Naive thymus-derived CD4-positive, alpha-beta T cell (primary cell): ENCODE data around the gene TPD52L2. TPM values are rescaled to one million over a fixed set of nuclear protein-coding genes. Genes with fewer than 3 reads are reported as not detected.

Source experiments
- ATAC-seq: fragments of 150-1000 bp; cut with Tn5 transposase; 2 replicates; pipeline ENCODE4 v1.10.0; 2021; ENCODE audit warnings: mild to moderate bottlenecking, moderate library complexity
- CTCF ChIA-PET: fragments of 350-600 bp; sonication (Branson Sonifier 250); formaldehyde crosslinking; loops from one replicate; lab custom pipeline; 2021; ENCODE audit warnings: antibody characterized with exemption; lab: Charles Lee
- POLR2A ChIA-PET: fragments of 350-600 bp; sonication (Branson Sonifier 250); formaldehyde crosslinking; loops from one replicate; lab custom pipeline; 2021; ENCODE audit warnings: antibody characterized with exemption, inconsistent platforms; lab: Charles Lee
- DNase-seq, 9 donors: peaks; one replicate each; pipeline versions ENCODE4 v3.0.0 to v3.0.0-alpha.2; 2020 to 2022; ENCODE audit warnings: mixed read lengths in 1 of 9
- H3K27ac ChIP-seq: one replicate; pipeline ENCODE4 v1.7.0; 2013; ENCODE audit warnings: mild to moderate bottlenecking, low read depth, low read length, moderate library complexity
- H3K27me3 ChIP-seq, 2 donors: one replicate each; pipeline ENCODE4 v1.7.0; 2013; ENCODE audit warnings: low read length in 2 of 2, mild to moderate bottlenecking in 2 of 2, moderate library complexity in 2 of 2; ENCODE audit not compliant: control insufficient read depth in 2 of 2, insufficient read depth in 2 of 2
- H3K36me3 ChIP-seq, 3 experiments: 1 replicate in 2 of 3; 2 replicates in 1 of 3; pipeline ENCODE4 v1.7.0; 2013; ENCODE audit warnings: low read length in 3 of 3, mild to moderate bottlenecking in 3 of 3, moderate library complexity in 1 of 3; ENCODE audit not compliant: insufficient read depth in 3 of 3, control insufficient read depth in 2 of 3
- H3K4me1 ChIP-seq, 2 donors: one replicate each; pipeline ENCODE4 v1.7.0; 2013; ENCODE audit warnings: low read length in 2 of 2, mild to moderate bottlenecking in 2 of 2, moderate library complexity in 1 of 2; ENCODE audit not compliant: control insufficient read depth in 2 of 2, insufficient read depth in 2 of 2
- H3K4me3 ChIP-seq: 2 replicates; pipeline ENCODE4 v1.7.0; 2013; ENCODE audit warnings: mild to moderate bottlenecking, low read length
- H3K9me3 ChIP-seq, 3 experiments: 1 replicate in 2 of 3; 2 replicates in 1 of 3; pipeline ENCODE4 v1.7.0; 2013; ENCODE audit warnings: low read length in 3 of 3; ENCODE audit not compliant: control insufficient read depth in 2 of 3
- H3K27ac Mint-ChIP-seq, 9 donors: one replicate each; pipeline ENCODE4 v1.8.0; 2020 to 2022; ENCODE audit warnings: mixed read lengths in 9 of 9, mild to moderate bottlenecking in 8 of 9, moderate library complexity in 5 of 9, inconsistent platforms in 2 of 9
- H3K27me3 Mint-ChIP-seq, 5 donors: one replicate each; pipeline ENCODE4 v1.8.0; 2021 to 2022; ENCODE audit warnings: mixed read lengths in 5 of 5, mild to moderate bottlenecking in 1 of 5
- H3K36me3 Mint-ChIP-seq, 5 donors: one replicate each; pipeline ENCODE4 v1.8.0; 2020 to 2022; ENCODE audit warnings: mixed read lengths in 5 of 5, mild to moderate bottlenecking in 3 of 5, inconsistent platforms in 1 of 5
- H3K4me1 Mint-ChIP-seq, 7 donors: one replicate each; pipeline ENCODE4 v1.8.0; 2020 to 2022; ENCODE audit warnings: mixed read lengths in 7 of 7, mild to moderate bottlenecking in 3 of 7, inconsistent platforms in 1 of 7
- H3K4me3 Mint-ChIP-seq, 10 donors: one replicate each; pipeline ENCODE4 v1.8.0; 2020 to 2022; ENCODE audit warnings: mild to moderate bottlenecking in 10 of 10, mixed read lengths in 10 of 10, moderate library complexity in 6 of 10, inconsistent platforms in 2 of 10
- H3K9me3 Mint-ChIP-seq, 11 donors: one replicate each; pipeline ENCODE4 v1.8.0; 2020 to 2022; ENCODE audit warnings: mixed read lengths in 11 of 11, mild to moderate bottlenecking in 4 of 11, inconsistent platforms in 1 of 11, moderate library complexity in 1 of 11
- intact Hi-C, 2 donors: fragments of 100-400 bp; cut with micrococcal nuclease; formaldehyde crosslinking; loops; one replicate each; pipeline ENCODE4 v1.15.1; 2023
- polyA plus RNA-seq, 2 donors: library from polyadenylated mRNA; unstranded; fragments of 300-500 nt; fragmentation: Illumina TruSeq; gene quantifications; one replicate each; pipeline ENCODE4 v1.2.3, GENCODE V29; 2021
- total RNA-seq, 6 experiments: library from RNA in 5 of 6; stranded (reverse) in 5 of 6; gene quantifications; 1 replicate in 5 of 6; 2 replicates in 1 of 6; pipeline ENCODE4 v1.2.3 and lab custom pipeline; 2021 to 2026

TPD52L2 gene
- total and polyA plus RNA-seq, 7 experiments from 2014 or later, result 33.7 to 84.0 (median 47.5) TPM

GRCh38 chr20:63858393-63859165 lies 6.5 kb upstream of the TPD52L2 start:
- Histone ChIP-seq H3K27me3 (no peaks in the 10 kb centered on the region), H3K9me3 (no peaks in the 10 kb centered on the region), H3K27ac (peak overlapping the region; percentile 44), H3K4me3 (peak overlapping the region; percentile 17), H3K4me1 (peaks cover 19 to 30% of the 10 kb centered on the region in 2 donors), H3K36me3 (peaks cover 0 to 10% (median 0%) of the 10 kb centered on the region in 3 experiments)
- Mint-ChIP-seq H3K27ac (peak overlapping the region; percentile 46 to 87 (median 69)), H3K9me3 (no peaks in the 10 kb centered on the region), H3K4me1 (peaks cover 16 to 34% (median 32%) of the 10 kb centered on the region in 7 donors), H3K36me3 (peaks cover 0 to 13% (median 3%) of the 10 kb centered on the region in 5 donors), H3K27me3 (no peaks in the 10 kb centered on the region), H3K4me3 (peak overlapping the region in 9 of 10 donors; percentile 14 to 74 (median 57))
- peak; percentile 5 for ATAC-seq
- intact Hi-C loops, result no loop called here
- DNase-seq, result no peak
- CTCF ChIA-PET, result interaction anchor here (0.6 kb wide), 2 partner anchors 150 to 263 kb away, joined by 3 to 4 read pairs; partner anchors contain the start of genes ARFRP1 and ZGPAT
- POLR2A ChIA-PET, result no interaction called here

DNA sequence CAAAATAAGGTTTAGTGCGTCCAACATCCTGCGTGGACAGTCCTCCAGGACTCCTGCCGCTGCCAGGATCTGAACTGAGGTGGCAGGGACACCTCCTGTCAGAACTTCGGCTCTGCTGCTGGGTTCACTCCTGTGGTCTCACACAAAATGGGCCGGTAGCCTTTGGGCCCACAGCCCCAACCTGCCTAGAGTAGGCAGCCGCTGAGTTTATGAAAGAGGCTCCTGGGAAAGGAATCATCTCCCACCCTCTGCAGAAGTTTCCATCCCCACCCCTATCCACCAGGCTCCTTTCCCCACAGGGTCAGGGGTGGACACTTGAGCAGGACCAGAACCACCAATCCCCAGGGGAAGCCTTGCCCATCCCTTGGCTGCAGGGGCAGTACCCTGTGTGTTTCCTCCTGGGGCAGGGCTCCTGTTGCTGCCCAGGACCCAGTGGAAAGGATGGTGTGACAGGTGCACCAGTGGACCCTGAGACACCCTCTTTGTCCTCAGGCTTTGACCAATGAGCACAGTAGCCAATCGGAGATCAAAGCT lies 5.8 kb upstream of the TPD52L2 start:
- Mint-ChIP-seq H3K27me3 (no peaks in the 10 kb centered on the region), H3K4me1 (peaks cover 23 to 41% (median 34%) of the 10 kb centered on the region in 7 donors), H3K36me3 (peaks cover 0 to 13% (median 8%) of the 10 kb centered on the region in 5 donors), H3K9me3 (no peaks in the 10 kb centered on the region), H3K4me3 (peak overlapping the region in 7 of 10 donors; percentile 13 to 74 (median 63)), H3K27ac (peak overlapping the region; percentile 46 to 87 (median 69))
- ATAC-seq (no peak), DNase-seq (no peak)
- ChIA-PET CTCF (no interaction called here), POLR2A (no interaction called here)
- H3K9me3 ChIP-seq, result no peaks in the 10 kb centered on the region
- no peaks in the 10 kb centered on the region for H3K27me3 ChIP-seq
- peaks cover 0 to 10% (median 0%) of the 10 kb centered on the region in 3 experiments for H3K36me3 ChIP-seq
- H3K4me3 ChIP-seq, result no peak overlapping the region
- H3K4me1 ChIP-seq, result peaks cover 22 to 32% of the 10 kb centered on the region in 2 donors
- H3K27ac ChIP-seq, result peak overlapping the region; percentile 44
- intact Hi-C loops, result no loop called here

DNA sequence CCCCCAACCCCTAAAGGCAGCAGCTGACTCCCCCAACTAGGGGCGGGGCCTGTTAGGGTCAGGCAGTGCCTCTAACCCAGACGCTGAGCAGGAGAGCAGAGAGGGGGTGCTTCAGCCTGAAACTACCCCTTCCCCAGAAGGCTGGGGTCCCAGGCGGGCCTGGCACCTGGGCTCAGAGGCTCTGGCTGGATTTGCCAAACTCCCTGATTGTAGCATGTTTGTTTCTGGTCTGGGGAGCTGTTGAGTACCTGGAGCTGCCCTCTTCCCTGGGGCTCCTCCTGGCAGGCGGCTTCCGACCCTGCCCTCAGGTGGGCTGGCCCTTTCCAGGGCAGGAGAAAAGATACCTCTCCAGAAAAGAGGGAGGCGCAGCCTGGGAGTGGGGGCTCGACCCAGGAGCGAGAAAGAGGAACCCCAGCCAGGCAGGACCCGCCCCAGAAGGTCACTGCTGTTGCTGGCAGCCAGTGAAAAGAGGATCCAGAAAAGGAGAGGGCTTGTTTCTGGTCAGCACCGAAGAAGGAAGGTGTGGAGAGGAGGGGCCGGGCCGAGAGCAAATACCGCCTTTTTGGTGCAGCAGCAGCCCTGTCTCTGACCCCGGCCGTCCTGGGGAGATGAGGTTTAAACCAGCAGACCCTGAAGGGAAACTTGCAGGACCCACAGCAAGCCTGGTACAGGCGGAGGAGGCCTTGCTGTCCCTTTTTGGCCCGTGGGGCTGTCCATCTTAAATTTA lies 4.6 kb upstream of the TPD52L2 start:
- Histone ChIP-seq H3K9me3 (no peaks in the 10 kb centered on the region), H3K4me3 (no peak overlapping the region), H3K27ac (no peak overlapping the region), H3K36me3 (peaks cover 0 to 10% (median 0%) of the 10 kb centered on the region in 3 experiments), H3K27me3 (no peaks in the 10 kb centered on the region), H3K4me1 (peaks cover 22 to 28% of the 10 kb centered on the region in 2 donors)
- CTCF ChIA-PET, result no interaction called here
- intact Hi-C loops, result loop anchor here (5.0 to 10.0 kb wide), 4 partner anchors 33 to 426 kb away; partner anchors contain the start of genes LIME1 (in 1 of the 2), SLC2A4RG (in 1 of the 2) and TCEA2 (in 1 of the 2)
- peaks cover 0 to 13% (median 8%) of the 10 kb centered on the region in 5 donors for H3K36me3 Mint-ChIP-seq
- peaks cover 28 to 46% (median 39%) of the 10 kb centered on the region in 7 donors for H3K4me1 Mint-ChIP-seq
- no peaks in the 10 kb centered on the region for H3K27me3 Mint-ChIP-seq
- H3K27ac Mint-ChIP-seq, result peak overlapping the region in 1 of 9 donors; percentile 65
- POLR2A ChIA-PET, result no interaction called here
- ATAC-seq (no peak), DNase-seq (no peak)
- no peaks in the 10 kb centered on the region for H3K9me3 Mint-ChIP-seq
- peak overlapping the region in 2 of 10 donors; percentile 45 to 56 for H3K4me3 Mint-ChIP-seq

DNA sequence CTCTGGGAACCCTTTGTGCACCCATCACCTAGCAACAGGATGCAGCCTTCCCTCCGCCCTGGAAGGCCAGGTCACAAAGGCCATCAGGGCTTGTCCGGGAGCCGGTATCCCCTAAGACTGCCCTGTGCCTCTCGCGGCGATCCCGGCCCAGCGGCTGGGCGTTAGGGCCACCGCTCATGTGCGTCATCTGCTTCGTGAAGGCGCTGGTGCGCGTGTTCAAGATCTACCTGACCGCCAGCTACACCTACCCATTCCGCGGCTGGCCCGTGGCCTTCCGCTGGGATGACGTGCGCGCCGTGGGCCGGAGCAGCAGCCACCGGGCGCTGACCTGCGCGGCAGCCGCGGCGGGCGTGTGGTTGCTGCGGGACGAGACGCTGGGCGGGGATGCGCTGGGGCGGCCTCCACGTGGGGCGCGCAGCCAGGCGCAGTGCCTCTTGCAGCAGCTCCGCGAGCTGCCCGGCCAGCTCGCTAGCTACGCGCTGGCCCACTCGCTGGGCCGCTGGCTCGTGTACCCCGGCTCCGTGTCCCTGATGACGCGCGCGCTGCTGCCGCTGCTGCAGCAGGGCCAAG lies 3.6 kb upstream of the TPD52L2 start, which contains the start of gene ABHD16B:
ABHD16B (plus strand) TSS at position 134 of the 570 bp plus-strand sequence; CDS start at position 177, 43 bp downstream.
- intact Hi-C loops, result loop anchor here (5.0 to 10.0 kb wide), 4 partner anchors 34 to 427 kb away; partner anchors contain the start of genes LIME1 (in 1 of the 2), SLC2A4RG (in 1 of the 2) and TCEA2 (in 1 of the 2)
- H3K4me3 Mint-ChIP-seq, result peak within 1 kb of the TSS in 2 of 10 donors; percentile 45 to 56
- CTCF ChIA-PET, result no interaction called here

DNA sequence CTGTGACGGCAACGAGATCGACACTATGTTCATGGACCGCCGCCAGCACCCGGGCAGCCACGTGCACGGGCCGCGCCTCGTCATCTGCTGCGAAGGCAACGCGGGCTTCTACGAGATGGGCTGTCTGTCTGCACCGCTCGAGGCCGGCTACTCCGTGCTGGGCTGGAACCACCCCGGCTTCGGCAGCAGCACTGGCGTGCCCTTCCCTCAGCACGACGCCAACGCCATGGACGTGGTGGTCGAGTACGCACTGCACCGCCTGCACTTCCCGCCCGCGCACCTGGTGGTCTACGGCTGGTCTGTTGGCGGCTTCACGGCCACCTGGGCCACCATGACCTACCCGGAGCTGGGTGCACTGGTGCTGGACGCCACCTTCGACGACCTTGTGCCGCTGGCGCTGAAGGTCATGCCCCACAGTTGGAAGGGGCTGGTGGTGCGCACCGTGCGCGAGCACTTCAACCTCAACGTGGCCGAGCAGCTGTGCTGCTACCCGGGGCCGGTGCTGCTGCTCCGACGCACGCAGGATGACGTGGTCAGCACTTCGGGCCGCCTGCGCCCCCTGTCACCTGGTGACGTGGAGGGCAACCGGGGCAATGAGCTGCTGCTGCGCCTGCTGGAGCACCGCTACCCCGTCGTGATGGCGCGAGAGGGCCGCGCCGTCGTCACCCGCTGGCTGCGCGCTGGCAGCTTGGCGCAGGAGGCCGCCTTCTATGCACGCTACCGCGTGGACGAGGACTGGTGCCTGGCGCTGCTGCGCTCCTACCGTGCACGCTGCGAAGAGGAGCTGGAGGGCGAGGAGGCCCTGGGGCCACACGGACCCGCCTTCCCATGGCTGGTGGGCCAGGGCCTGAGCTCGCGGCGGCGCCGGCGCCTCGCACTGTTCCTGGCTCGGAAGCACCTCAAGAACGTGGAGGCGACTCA lies 2.8 kb upstream of the TPD52L2 start:
- Mint-ChIP-seq H3K4me3 (no peak overlapping the region), H3K27ac (no peak overlapping the region), H3K36me3 (peaks cover 0 to 13% (median 8%) of the 10 kb centered on the region in 5 donors), H3K27me3 (no peaks in the 10 kb centered on the region), H3K4me1 (peaks cover 34 to 50% (median 47%) of the 10 kb centered on the region in 7 donors), H3K9me3 (no peaks in the 10 kb centered on the region)
- H3K27ac ChIP-seq, result no peak overlapping the region
- peaks cover 0 to 10% (median 0%) of the 10 kb centered on the region in 3 experiments for H3K36me3 ChIP-seq
- ATAC-seq (no peak), DNase-seq (no peak)
- no peak overlapping the region for H3K4me3 ChIP-seq
- intact Hi-C loops, result loop anchor here (2.0 to 10.0 kb wide), 5 partner anchors 31 to 427 kb away; partner anchors contain the start of genes LIME1 (in 1 of the 2), SLC2A4RG (in 1 of the 2), TCEA2 (in 1 of the 2) and ZBTB46 (in 1 of the 2)
- ChIA-PET POLR2A (interaction anchor here (0.8 kb wide), 1 partner anchor 33 kb away, joined by 3 read pairs; no protein-coding TSS in a partner anchor), CTCF (interaction anchor here (1.2 kb wide), 1 partner anchor 76 kb away, joined by 4 read pairs; no protein-coding TSS in a partner anchor)
- H3K9me3 ChIP-seq, result no peaks in the 10 kb centered on the region
- H3K4me1 ChIP-seq, result peaks cover 26 to 32% of the 10 kb centered on the region in 2 donors
- H3K27me3 ChIP-seq, result no peaks in the 10 kb centered on the region

More for the DNA sequence above, 3.6 kb upstream of the TPD52L2 start, which contains the start of gene ABHD16B:
- no peaks in the 10 kb centered on the region for H3K27me3 Mint-ChIP-seq
- Histone ChIP-seq H3K36me3 (peaks cover 0 to 10% (median 0%) of the 10 kb centered on the region in 3 experiments), H3K4me3 (no peak within 1 kb of the TSS), H3K4me1 (peaks cover 26 to 32% of the 10 kb centered on the region in 2 donors), H3K27ac (no peak within 1 kb of the TSS), H3K27me3 (no peaks in the 10 kb centered on the region), H3K9me3 (no peaks in the 10 kb centered on the region)
- no peak for DNase-seq
- no peak for ATAC-seq
- no peaks in the 10 kb centered on the region for H3K9me3 Mint-ChIP-seq
- peaks cover 35 to 54% (median 44%) of the 10 kb centered on the region in 7 donors for H3K4me1 Mint-ChIP-seq
- peaks cover 0 to 13% (median 8%) of the 10 kb centered on the region in 5 donors for H3K36me3 Mint-ChIP-seq
- peak within 1 kb of the TSS in 1 of 9 donors; percentile 65 for H3K27ac Mint-ChIP-seq
- POLR2A ChIA-PET, result no interaction called here
